Fibroblast of skin of scalp (primary cell): ENCODE results near the gene PNPLA1.

Source experiments
- DNase-seq: peaks from one replicate; pipeline ENCODE4 v3.0.0-alpha.2; 2013

Gene PNPLA1

GRCh38 chr6:36289281-36289878 is 19.5 kb downstream of the PNPLA1 start:
- DNase-seq, result no peak

GRCh38 chr6:36290668-36291620 is 21.1 kb downstream of the PNPLA1 start:
- DNase-seq, result peak; percentile 11

- no peak for DNase-seq
Observed at GRCh38 chr6:36292170-36292569, 22.3 kb downstream of the PNPLA1 start.

GRCh38 chr6:36296240-36296639 is 26.4 kb downstream of the PNPLA1 start:
- peak; percentile 17 for DNase-seq

GRCh38 chr6:36297051-36297450 is 27.2 kb downstream of the PNPLA1 start:
- no peak for DNase-seq

- no peak for DNase-seq
Observed at GRCh38 chr6:36297511-36297910, 27.7 kb downstream of the PNPLA1 start.

GRCh38 chr6:36298027-36298426 is 28.2 kb downstream of the PNPLA1 start:
- DNase-seq, result no peak

GRCh38 chr6:36301085-36301658 is 31.3 kb downstream of the PNPLA1 start:
- DNase-seq, result no peak

- DNase-seq, result no peak
Observed at GRCh38 chr6:36301781-36302180, 31.9 kb downstream of the PNPLA1 start.

GRCh38 chr6:36302227-36302976 is 32.5 kb downstream of the PNPLA1 start:
- DNase-seq, result peak; percentile 84

- DNase-seq, result no peak
Observed at GRCh38 chr6:36305885-36306284, 36.0 kb downstream of the PNPLA1 start.

GRCh38 chr6:36306375-36306774 is 36.5 kb downstream of the PNPLA1 start:
- DNase-seq, result no peak

GRCh38 chr6:36308514-36308913 is 38.7 kb downstream of the PNPLA1 start:
- DNase-seq, result no peak

GRCh38 chr6:36309203-36309602 is 39.3 kb downstream of the PNPLA1 start:
- no peak for DNase-seq

GRCh38 chr6:36309900-36310299 is 40.0 kb downstream of the PNPLA1 start:
- no peak for DNase-seq

- no peak for DNase-seq
Observed at GRCh38 chr6:36312854-36313648, 43.2 kb downstream of the PNPLA1 start.

- no peak for DNase-seq
Observed at GRCh38 chr6:36313649-36313936, 43.7 kb downstream of the PNPLA1 start.

- DNase-seq, result no peak
Observed at GRCh38 chr6:36314221-36315014, 44.6 kb downstream of the PNPLA1 start.

GRCh38 chr6:36315921-36316320 is 46.1 kb downstream of the PNPLA1 start:
- DNase-seq, result no peak

GRCh38 chr6:36317623-36318022 is 47.8 kb downstream of the PNPLA1 start:
- no peak for DNase-seq

GRCh38 chr6:36318690-36319435 is 49.0 kb downstream of the PNPLA1 start:
- no peak for DNase-seq
